ELR (cell line): ENCODE data around the gene ZNF653.

Experiments used
- DNase-seq: peaks from one replicate; pipeline ENCODE4 v3.0.0-alpha.2; 2015; ENCODE audit warnings: low read depth

ZNF653 gene

GRCh38 chr19:11519138-11519537 lies 13.5 kb upstream of the ZNF653 start:
- DNase-seq: peak; percentile 31

GRCh38 chr19:11513946-11514345 lies 8.3 kb upstream of the ZNF653 start:
- DNase-seq: no peak

DNA sequence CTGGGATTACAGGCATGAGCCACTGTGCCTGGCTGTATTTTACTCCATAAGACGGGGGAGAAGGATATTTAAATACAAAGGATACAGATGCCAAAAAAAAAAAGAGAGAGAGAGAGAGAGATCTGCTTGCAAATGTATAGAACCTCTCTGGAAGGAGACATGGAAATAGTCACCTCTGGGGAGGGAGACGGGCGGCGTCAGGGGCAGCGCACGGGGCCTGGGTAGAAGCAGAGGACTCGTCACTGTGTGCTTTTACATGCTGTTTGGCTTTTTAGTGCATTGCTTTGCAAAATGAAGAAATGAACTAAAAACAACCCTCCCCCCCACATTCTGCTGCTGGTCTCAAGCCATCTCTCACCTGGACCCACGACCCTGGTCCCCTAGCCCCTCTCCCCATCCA lies 4.8 kb upstream of the ZNF653 start:
- no peak for DNase-seq

GRCh38 chr19:11507370-11508078 lies 1.9 kb upstream of the ZNF653 start:
- DNase-seq: no peak

GRCh38 chr19:11506967-11507366 lies 1.3 kb upstream of the ZNF653 start:
- no peak for DNase-seq

- DNase-seq: no peak
Measured at GRCh38 chr19:11506101-11506555, 489 bp upstream of the ZNF653 start.

- DNase-seq: peak; percentile 96
Measured at GRCh38 chr19:11505032-11505503, 571 bp downstream of the ZNF653 start.

DNA sequence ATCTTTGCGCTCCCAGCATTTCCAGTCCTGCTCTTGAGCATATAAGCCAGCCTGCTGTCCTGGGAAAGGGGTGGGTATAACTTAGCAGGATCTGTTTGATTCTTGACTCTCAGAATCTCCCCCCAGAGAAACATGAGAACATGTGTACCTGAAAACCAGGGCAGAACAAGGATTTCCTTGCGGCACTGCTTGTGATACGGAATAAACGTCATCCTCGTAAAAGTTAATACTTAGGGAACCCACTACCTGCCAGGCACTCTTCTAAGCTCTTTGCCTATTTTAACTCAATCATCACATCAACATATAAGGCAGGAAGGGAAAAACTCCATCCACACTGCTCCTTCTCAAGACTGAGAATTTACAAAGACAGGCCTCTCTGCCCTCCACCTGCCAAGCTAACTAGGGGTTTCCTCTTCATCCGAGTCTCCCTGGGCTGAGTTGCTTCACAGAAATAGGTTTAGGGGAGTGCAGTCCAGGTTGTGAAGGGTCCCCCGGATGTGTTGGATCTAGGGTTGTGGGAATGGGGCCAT lies 1.1 kb downstream of the ZNF653 start:
- no peak for DNase-seq

DNA sequence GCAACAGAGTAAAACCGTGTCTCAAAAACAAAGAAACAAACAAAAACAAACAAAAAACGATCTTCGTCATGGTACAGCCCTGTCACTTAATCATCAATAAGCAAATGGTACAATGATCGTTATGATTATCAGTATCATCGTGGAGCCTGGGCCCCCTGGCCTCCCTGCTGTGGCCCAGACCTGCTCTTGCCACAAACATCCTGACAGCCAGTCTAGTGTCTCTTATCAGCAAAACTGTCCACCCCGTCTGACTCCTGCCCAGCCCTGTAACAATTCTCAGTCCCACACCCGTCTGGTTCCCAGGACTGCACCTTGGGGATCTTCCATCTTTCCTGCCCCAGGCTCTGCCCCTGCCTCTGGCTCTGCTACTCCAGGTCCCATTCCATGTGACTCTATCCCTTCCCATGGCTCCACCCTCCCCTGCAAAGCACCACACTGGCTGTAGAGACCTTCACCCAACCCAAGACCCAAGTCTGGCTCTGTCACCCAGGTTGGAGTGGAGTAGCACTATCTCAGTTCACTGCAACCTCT lies 5.7 kb downstream of the ZNF653 start:
- DNase-seq: no peak

DNA sequence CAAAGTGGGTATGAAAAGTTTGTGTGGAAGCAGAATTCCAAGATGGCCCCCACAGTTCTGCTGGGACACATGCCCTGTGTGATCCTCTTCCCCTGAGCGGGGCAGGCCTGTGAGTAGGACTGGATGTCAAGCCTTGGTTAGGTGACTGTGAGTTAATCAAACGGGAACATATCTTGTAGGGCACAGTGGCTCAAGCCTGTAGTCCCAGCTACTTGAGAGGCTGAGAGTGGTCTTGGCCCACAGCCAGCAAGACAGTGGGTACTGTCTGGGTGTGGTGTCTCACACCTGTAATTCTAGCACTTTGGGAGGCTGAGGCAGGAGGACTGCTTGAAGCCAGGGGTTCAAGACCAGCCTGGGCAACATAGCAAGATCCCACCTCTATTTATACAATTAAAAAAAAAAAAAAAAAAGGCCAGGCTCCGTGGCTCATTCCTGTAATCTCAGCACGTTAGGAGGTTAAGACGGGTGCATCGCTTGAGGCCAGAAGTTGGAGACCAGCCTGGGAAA lies 6.4 kb downstream of the ZNF653 start:
- DNase-seq: no peak

DNA sequence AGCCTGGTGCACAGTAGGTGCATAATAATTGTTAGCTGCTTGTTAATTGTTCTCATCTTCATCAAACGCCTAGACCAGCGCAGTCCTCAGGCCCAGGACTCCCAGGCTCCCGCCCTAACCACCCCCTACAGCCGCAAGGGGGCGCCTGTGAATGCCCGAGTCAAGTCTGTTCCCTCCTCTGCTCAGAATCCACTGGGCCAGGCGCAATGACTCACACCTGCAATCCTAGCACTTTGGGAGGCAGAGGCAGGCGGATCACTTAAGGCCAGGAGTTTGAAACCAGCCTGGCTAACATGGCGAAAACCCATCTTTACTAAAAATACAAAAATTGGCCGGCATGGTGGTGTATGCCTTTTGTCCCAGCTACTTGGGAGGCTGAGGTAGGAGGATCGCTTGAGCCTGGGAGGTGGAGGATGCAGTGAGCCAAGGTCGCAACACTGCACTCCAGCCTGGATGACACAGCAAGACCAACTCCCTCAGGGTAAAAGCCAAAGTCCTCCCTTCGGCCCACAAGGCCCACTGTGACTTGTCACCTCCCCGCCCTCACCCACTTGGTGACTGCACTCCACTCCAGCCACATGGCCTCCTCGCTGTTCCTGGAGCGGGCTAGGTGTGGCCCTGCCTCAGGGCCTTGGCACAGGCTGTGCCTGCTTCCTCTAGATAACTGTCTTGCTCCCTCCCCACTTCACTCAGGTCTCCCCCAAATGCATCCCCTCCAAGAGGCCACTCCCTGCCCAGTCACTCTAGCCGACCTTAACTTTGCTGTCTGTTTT lies 9.1 kb downstream of the ZNF653 start:
- DNase-seq: peak; percentile 93

DNA sequence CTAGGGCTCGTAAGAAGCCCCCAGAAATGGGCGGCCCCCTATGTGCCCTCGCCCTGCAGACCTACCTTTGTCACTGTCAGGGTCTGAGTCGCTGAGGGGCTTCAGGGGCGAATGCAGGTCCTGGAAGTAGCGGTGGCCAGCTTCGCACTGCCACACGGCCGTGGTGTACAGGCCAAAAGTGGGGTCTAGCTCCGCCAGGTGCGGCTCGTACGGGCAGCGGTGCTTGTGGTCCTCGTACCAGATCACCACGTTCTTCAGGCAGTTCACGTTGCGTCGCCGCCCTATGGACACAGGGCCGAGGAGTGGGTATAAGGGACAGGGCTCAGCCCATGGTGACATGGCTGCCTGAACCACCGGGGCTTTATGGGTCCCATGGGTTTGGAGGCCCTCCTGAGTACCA lies 9.8 kb downstream of the ZNF653 start:
- DNase-seq: no peak

GRCh38 chr19:11495481-11495880 lies 10.2 kb downstream of the ZNF653 start:
- no peak for DNase-seq

DNA sequence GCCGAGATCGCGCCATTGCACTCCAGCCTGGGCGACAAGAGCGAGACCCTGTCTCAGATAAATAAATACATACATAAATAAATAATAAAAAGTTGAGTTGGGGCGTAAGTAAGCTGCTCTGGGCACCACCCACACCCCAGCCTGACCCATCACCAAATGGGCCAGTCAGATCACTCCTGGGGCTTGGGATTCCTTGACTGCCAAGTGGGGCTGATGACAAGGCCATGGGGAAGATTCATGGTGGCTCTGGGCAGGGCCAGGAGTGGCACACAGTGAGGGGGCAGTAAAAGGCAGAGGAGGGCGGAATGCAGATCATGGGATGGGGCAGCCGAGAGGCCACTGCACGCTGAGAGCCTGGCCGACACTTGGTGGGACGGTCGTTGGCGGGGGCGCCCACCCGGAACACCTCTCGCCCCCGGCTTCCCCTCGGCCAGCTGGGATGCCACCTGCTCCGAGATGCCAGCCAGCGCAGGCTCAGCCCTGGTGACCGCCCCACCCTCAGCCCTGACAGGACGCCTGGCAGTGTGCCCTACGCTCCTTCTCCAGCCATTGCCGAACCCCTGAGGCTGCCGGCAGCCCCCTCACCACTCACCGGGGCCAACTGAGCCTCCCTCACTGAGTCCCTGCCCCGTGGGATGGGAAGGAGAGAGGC lies 10.9 kb downstream of the ZNF653 start:
- no peak for DNase-seq

GRCh38 chr19:11489378-11489777 lies 16.3 kb downstream of the ZNF653 start:
- no peak for DNase-seq

DNA sequence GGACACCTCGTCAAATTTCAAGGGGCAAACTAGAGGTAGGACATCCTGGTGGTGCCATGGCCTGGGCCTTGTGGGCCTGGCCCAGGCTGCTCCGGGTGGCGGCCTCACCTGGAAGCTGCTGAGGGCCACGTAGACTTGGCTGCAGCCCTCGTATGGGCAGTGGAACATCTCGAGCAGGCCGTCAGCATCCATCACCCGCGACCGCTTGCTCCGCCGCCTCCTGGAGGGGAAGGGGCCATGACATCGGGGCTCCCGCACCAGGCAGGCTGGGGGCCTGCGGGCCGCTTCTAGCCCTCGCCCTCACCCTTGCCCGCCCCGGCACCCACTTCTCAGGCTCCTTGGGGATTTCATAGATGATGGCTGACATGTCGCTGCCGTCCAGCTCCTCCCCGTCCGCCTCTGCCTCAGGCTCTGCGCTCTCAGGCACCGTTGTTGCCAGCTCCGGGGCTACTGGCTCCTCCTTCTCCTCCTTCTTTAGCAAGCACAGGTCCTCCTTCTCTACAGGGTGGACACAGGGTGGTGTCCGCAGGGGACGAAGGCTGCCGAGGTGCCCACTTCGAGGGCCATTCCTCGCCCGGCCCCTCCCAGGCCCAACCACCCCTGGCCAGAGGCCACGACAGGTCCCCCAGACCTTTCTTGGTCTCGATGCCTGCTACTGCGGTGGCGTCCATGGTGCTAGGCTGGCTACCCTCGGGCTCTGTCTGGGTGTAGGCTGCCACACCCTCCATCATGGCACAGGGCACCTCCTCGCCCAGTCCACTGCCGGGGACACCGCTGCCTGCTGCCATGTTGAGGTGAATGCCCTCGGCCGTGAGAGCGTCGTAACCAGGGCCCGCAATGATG lies 18.8 kb downstream of the ZNF653 start:
- DNase-seq: no peak

GRCh38 chr19:11485245-11485837 lies 20.3 kb downstream of the ZNF653 start:
- DNase-seq: no peak

DNA sequence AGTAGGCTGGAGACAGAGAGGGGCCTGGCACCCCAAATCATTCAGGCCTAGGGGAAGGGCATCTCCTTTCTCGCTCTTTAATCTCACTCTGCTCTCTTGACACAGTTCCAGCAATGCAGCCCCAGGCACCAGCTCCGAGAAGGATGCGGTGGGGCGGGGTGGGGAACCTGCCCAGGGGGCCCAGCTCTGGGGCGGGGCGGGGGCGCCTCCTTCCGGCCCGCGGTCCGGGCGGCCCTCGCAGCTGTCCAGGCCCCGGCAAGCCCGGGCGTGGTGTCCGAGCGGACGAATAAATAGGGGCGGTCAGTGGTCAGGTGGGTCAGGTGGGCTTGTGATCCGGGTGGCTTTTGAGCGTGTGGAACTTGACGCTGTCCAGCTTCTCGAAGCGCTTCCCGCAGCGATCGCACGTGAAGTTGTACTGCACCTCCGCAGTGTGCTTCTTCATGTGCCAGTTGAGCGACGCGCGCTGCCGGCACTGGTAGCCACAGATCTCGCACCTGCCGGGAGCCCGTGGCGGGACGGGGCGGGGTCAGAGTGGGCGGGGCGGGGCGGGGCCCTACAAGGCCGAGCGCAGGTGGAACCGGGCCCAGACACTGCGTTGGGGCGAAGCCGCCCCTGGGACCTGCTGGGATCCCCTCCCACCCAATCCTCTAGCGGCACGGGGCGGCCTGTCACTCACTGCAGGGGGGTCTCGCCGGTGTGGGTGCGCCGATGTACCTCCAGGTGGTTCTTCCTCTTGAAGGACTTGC lies 22.1 kb downstream of the ZNF653 start:
- DNase-seq: no peak

- DNase-seq: peak; percentile 79
Measured at GRCh38 chr19:11482384-11483050, 23.1 kb downstream of the ZNF653 start.
